ENCODE measurements around the gene ANP32E. TPM values are rescaled to one million over a fixed set of nuclear protein-coding genes. Genes with fewer than 3 reads are reported as not detected.
"Not testable (repeated sequence)": the region's sequence is repeated elsewhere in the genome, so short reads cannot be mapped to it uniquely, and the experiment has no call there.

The ANP32E gene
- total RNA-seq, 1 donor from 2014 or later = 7.9 TPM

- DNase-seq (ENCODE audit: low read depth) (no peak), FAIRE-seq (no peak)
- no peak for TF ChIP-seq CTCF (IDR thresholded peaks at IDR 0.05; ENCODE audit: insufficient read depth, low read length, severe bottlenecking)
- Histone ChIP-seq H3K4me3 (ENCODE audit: low read depth, low read length) (no peak overlapping the region), H3K27me3 (ENCODE audit: control insufficient read depth, insufficient read depth, low read length) (no peaks in the 10 kb centered on the region), H3K36me3 (ENCODE audit: control insufficient read depth, insufficient read depth, low read length) (no peaks in the 10 kb centered on the region)
Measured at GRCh38 chr1:150196417-150196816, 39.5 kb downstream of the ANP32E start.

GRCh38 chr1:150194381-150195031 lies 41.4 kb downstream of the ANP32E start:
- no peak for FAIRE-seq
- no peak for DNase-seq (ENCODE audit: low read depth)
- Histone ChIP-seq H3K27me3 (ENCODE audit: control insufficient read depth, insufficient read depth, low read length) (no peaks in the 10 kb centered on the region), H3K36me3 (ENCODE audit: control insufficient read depth, insufficient read depth, low read length) (no peaks in the 10 kb centered on the region), H3K4me3 (ENCODE audit: low read depth, low read length) (no peak overlapping the region)
- no peak for TF ChIP-seq CTCF (IDR thresholded peaks at IDR 0.05; ENCODE audit: insufficient read depth, low read length, severe bottlenecking)

GRCh38 chr1:150192012-150192411 lies 43.9 kb downstream of the ANP32E start:
- TF ChIP-seq CTCF (IDR thresholded peaks at IDR 0.05; ENCODE audit: insufficient read depth, low read length, severe bottlenecking) = no peak
- Histone ChIP-seq H3K27me3 (ENCODE audit: control insufficient read depth, insufficient read depth, low read length) (no peaks in the 10 kb centered on the region), H3K36me3 (ENCODE audit: control insufficient read depth, insufficient read depth, low read length) (no peaks in the 10 kb centered on the region), H3K4me3 (ENCODE audit: low read depth, low read length) (no peak overlapping the region)
- FAIRE-seq = no peak
- DNase-seq (ENCODE audit: low read depth) = peak; percentile 42

- DNase-seq (ENCODE audit: low read depth) (no peak), FAIRE-seq (no peak)
- no peak for TF ChIP-seq CTCF (IDR thresholded peaks at IDR 0.05; ENCODE audit: insufficient read depth, low read length, severe bottlenecking)
- no peak overlapping the region for H3K4me3 ChIP-seq (ENCODE audit: low read depth, low read length)
- H3K27me3 ChIP-seq (ENCODE audit: control insufficient read depth, insufficient read depth, low read length) = no peaks in the 10 kb centered on the region
- H3K36me3 ChIP-seq (ENCODE audit: control insufficient read depth, insufficient read depth, low read length) = no peaks in the 10 kb centered on the region
Measured at GRCh38 chr1:150187560-150187931, 48.4 kb downstream of the ANP32E start.

- FAIRE-seq = no peak
- Histone ChIP-seq H3K27me3 (ENCODE audit: control insufficient read depth, insufficient read depth, low read length) (no peaks in the 10 kb centered on the region), H3K36me3 (ENCODE audit: control insufficient read depth, insufficient read depth, low read length) (no peaks in the 10 kb centered on the region), H3K4me3 (ENCODE audit: low read depth, low read length) (no peak overlapping the region)
- TF ChIP-seq CTCF (IDR thresholded peaks at IDR 0.05; ENCODE audit: insufficient read depth, low read length, severe bottlenecking) = peak; percentile 27
- DNase-seq (ENCODE audit: low read depth) = peak; percentile 30
Measured at GRCh38 chr1:150186789-150187559, 48.9 kb downstream of the ANP32E start.

- H3K4me3 ChIP-seq (ENCODE audit: low read depth, low read length); H3K36me3 ChIP-seq (ENCODE audit: control insufficient read depth, insufficient read depth, low read length); DNase-seq (ENCODE audit: low read depth); FAIRE-seq; H3K27me3 ChIP-seq (ENCODE audit: control insufficient read depth, insufficient read depth, low read length): not testable (repeated sequence)
Measured at GRCh38 chr1:150186438-150186788, 49.5 kb downstream of the ANP32E start.

Data from bronchial epithelial cell (primary cell).